ENCODE data around the gene FGG.
A peak's percentile ranks its signal among the peaks of the same experiment; 100 is the strongest.

The FGG gene

DNA sequence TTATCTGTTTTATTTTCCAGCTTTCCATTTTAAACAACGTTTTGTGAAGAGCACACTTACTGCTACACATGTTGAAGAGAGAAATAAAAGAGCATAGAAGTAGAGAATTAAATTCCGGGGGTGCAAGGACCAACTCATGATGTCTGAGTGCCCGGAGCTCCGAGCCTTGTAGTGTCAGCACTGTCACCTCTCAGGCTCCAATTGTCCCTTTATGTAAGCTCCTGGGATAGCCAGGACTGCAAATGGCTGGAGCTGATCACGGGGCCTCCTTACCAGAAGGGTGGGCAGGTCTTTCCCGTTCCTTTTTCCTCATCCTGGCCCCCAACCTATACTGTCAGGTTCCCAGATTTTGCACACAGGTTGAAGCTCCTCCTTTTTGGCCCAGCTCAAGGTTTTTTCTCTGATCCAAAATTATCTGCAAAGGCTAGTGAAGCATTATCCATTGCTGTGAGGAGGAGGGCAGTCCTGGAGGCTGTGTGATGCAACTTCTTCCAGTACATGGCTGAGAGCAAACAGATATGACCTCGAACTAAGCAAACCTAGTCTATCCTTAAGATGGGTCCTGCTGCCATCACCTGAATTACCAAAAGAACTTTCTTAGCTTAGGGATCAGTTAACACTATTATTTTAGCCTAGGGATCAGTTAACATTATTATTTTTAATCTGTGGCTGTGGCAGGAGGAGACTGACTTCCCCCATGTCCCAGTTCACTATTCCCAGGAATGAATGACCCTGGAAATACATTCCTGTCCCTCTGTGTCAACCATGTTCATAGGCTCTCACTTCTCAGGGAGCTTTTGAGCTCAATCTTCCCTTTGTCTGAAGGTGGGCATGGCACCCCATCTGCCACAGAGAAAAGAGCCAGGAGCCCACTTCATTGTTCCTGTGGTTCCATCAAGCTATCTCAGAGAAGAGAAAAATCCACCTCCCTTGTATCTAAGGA is at the start of gene FGG:
Gene FGG (minus strand): TSS at position 185 of the 943 bp plus-strand sequence. CDS start 47 bp downstream, at position 138.
- DNase-seq: no peak

DNA sequence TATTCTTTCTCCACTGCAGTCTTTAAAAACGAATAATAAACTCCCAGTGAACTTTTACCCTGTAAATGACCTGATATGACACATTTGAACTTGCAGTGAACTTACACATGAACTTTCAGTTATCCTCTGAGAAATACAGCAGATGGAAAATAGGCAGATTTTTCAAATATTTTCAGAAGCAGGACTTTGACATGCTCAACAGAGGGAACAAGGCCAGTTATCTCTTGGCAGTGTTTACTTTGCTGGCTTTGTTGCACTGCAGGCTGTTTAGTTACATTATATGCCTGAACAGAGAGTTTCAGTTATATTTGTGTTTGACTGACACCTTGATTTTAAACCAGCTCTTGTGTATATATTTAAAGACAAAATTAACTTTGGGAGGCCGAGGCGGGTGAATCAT is 47.6 kb upstream of the FGG start:
- DNase-seq: no peak

DNA sequence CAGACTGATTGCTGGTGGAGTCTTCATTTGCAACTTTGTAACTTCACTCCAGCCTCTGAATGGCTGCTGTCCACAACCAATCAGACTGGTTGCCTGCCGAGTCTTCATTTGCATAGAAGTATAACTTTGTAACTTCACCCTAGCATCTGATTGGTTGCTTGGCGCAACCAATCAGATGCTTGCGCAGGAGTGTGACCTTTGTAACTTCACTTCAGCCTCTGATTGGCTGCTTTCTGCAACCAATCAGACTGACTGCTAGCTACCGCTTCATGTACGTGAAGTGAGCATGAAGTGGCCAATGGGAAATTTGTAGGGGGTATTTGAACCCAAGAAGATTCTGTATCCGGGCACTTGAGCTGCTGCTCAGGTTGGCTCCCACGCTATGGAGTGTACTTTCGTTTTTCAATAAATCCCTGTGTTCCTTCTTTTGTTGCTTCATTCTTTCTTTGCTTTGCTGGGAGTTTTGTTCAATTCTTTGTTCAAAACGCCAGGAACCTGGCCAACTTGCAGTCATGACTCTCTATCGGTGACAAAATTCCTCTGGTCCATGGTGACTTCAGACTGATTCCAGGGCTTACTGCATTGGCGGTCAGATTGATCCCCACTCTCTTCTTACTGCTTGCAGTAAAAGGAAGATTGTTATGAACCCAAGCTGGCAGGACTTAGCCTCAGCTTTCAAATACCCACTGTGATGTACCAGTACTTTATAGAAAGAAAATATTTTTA is 46.4 kb upstream of the FGG start:
- no peak for DNase-seq

DNA sequence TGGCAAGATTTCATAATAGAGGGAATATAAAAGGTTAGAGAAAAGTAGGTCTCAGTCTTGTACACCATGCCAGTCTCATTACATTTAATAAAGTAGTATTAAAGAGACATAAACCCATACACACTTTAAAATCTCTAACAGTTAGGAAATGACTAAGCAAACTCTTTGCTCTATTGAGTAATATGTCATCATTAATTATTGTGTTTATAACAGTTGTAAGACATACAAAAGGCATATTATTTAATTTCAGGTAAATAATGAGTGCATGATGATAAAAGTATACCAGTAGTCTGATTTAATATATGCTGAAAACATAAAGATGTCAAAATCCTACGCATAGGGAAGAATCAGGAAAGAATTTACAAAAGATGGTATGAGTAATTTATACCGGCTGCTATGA is 31.0 kb upstream of the FGG start:
- DNase-seq: no peak

DNA sequence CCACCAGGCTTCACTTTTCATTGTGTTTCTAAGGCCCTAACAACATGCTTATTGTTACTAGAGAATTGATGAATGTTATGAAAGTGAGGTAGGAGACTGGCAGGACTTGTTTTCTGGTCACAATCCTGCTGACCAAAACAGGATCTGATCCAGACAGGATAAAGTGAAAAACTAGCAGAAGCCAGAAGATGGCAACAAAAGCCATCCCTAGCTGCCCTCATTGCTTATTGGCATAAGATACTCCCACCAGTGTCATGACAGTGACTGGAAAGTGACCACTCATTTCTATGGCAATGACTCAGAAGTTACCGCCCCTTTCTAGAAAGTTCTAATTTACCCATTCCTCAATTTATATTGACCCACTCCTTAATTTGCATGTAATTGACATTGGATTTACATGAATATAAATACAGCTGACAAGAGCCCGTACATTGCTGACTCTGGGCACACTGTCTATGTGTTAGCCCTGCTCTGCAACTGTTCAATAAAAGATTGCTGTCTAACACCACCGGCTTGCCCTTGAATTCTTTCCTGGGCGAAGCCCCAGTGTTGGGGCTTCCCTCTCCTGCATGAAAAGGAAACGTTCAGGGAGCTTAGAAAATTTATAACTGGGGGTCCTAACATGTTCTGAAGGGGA is 30.0 kb upstream of the FGG start:
- DNase-seq: no peak

DNA sequence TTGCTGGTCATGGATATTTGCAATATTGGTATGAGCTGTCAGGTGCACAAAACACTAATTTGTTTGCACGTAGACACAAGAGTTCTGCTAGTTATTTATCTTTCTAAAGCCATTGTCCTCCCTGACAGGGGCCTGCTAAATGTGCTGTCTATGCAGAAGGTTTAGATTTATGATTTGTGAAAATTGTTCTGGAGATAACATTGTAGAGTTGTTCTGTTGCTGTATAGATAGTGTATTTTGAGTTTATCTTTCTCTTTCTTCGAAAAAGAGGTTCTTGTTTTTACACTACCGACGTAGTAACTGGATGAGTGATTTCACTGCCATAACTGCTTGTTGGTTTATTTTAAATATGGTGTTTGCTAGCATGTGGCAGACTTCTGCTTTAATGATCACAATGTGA is 28.5 kb upstream of the FGG start:
- DNase-seq: no peak

DNA sequence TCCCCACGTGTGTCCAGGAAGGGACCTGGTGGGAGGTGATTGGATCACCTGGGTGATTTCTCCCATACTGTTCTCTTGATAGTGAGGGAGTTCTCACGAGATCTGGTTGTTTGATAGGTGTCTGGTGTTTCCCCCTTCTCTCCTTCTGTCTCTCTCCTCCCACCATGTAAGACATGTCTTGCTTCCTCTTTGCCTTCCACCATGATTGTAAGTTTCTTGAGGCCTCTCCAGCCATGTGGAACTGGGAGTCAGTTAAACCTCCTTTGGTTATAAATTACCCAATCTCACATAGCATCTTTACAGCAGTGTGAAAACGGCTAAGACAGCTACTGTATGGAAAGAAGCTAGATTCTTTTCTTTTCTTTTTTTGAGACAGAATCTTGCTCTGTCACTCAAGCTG is 21.6 kb upstream of the FGG start:
- no peak for DNase-seq

DNA sequence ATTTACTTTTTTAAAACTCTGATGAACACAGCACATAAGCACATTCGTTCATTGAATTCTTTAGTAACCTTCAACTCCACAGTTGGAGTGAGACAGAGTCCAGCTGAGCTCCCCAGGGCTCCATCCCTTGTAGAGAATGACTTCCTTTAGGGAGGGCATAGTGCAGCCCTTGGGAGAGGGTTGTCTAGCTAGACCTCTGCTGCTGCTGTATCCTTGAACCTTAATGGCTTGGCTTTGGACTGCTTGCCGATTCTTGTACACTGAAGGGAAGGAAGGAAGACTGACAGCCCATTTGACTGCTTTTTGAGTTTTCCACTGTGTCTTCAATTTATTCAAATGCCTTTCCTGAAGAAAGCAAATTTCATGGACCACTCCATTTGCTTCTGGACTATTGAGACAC is 19.4 kb upstream of the FGG start:
- no peak for DNase-seq

DNA sequence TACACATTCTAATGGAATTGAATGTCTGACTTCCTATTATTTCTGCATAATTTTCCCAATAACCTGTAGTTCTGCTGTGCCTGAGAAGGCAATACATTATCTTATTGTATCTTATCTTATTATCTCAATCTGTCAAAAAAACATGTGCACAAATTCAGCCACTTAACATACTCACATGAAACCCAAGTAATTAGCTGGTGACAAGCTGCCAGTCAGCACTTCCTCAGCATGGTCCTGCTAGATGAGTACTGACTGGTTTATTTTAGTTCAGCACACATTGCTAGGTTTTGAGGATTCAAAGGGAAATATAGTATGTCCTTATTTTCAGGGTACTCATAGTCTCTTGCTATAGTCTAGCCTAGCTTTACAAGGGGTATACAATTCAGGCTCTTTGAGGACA is 17.9 kb upstream of the FGG start:
- no peak for DNase-seq

DNA sequence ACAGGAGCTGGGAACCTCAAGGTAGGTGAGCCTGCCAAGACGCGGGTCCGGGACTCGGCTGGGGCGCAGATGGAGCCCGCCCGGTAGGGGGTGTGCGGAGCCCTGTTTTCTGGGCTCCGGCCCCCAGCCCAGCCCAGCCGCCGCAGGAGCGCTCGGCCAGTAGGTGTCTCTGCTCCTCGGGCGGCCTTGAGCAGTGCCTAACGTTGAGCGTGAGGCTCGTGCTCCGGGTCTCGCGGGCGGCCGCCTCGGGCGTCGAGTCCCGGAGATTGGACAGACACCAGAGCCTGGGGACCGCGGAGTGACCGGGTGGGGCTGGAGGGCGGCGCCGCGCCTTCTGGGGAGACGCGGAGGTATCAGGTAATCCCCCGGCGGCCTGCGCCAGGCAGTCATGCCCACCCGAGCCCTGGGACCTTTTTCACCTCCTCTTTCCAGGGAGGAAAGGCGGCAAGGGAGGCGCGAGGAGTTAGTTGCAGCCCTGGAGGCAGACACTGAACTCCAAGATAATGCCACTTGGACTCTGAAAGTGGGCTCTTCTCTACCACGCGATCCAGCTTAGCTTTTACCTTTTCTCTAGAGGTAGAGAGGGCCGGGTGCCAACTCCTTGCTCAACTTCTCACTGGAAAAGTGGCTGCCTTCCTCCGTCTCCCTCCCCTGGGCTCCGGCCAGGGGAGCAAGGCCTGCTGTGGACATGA is 14.5 kb upstream of the FGG start:
- DNase-seq: peak in 1 of 2 donors; percentile 3

DNA sequence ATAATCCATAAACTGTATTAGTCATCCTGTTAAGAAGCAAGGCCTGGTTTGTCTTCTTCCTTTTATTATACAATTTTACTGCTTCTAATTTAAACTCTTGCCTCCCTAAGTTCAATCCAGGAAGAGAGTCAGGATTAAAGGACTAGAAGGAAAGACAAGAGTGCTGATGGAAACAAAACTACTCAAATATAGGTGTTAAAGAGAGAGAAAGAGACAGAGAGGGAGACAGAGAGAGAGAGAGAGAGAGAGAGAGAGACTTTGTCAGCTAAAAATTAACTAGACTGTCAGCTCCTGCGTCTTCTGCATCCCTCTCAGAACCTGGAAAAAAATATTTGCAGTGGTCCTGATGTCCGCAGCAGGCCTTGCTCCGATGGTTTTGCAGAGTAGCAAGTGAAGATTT is 13.5 kb upstream of the FGG start:
- no peak for DNase-seq

DNA sequence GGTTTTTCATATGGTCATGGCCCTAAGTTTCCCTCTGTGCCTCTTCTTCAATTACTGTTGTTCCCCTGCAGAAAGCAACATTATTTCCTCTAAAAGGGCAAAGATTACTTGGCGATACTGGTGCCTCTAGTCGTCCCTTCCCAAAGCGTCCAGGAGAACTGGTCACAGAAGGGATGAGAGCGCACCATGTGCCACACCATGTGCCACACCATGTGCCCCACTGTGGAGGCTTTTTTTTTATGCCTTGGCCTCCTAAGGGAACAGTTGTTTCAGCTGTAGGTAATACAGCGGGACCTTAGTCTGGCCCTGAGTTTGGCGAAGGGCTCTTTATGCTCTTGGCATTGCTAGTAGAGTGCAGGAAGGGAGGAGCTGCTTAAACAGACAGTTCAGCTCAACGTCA is 11.5 kb upstream of the FGG start:
- DNase-seq: no peak

DNA sequence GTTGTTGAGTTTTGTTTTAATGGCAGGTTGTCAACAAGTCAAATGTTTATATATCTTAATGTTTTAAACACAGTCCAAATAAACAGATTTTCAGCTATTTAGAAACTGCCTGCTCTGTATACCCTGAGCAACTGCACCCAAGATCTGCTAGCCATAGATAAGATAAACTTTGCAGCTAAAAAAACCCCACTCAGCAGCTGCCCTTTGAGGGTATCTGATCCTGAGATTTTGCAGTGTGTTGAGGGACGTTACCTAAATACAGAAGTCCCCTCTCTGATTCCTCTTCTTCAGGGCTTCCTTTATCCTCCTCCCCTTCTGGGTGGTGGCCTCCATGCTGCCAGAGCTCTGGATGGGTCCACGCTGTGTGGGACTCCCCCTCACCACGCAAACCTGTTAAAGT is 11.0 kb upstream of the FGG start:
- DNase-seq: no peak

DNA sequence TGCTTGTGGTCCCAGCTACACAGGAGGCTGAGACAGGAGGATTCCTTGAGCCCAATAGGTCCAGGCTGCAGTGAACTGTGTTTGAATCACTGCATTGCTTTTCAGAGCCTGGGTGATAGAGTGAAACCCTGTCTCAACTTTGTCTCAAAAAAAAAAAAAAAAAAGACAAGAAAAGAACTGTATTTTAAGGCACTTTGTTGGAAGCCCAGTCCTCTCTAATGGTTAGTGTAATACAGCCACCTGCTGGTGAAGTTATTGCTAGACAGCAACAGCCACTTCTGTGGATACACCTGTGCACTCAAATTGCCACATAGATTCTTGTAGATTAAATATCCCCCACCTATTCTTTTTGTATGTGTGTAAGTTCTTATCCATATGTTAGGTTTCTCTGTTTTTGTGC is 10.1 kb upstream of the FGG start:
- DNase-seq: peak; percentile 3 to 15

DNA sequence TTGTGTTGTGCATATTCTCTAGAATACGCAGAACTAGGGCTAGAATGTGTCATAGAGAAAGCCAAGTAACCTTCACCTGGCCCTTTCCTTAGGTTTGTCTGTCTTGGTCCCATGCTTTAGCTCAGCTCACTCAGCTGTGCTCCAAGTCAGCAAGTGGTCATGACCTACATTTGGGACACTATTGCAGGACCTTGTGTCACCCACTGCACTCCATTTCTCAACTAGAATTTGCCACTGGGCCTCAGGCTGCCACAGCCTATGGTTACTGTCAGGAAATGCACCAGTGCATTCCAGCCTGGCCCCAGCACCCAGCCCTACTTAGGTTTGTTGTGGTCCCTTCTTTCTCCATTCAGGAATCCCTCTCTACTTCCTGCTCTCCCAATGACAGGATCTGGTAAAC is 7.7 kb upstream of the FGG start:
- no peak for DNase-seq

DNA sequence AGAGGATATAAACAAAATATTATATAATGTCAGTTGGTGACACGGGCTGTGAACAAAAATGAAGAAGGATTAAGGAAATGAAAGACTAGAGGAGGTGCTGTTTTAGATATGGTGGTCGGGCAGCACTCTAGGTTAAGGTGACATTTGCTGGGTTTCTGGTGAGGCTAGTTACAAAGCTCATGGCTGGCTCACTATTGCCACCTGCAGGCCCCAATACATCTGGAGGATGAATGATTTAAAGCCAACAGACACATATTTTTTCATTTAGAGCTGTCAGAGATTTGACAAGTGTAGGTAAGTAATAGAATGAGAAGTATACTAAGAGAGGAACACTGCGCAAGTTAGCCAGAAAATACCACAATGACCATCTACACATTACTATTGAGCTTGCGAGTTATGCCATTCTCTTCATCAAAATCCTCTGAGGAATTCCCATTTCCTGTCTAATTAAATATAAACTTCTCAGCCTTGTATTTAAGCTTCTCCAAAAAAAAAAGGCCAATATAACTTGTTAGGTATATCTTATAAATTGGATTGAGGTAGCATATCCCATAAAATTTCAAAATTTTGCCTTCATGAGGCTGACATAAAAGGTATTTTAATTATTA is 6.4 kb upstream of the FGG start:
- DNase-seq: peak; percentile 9 to 58

DNA sequence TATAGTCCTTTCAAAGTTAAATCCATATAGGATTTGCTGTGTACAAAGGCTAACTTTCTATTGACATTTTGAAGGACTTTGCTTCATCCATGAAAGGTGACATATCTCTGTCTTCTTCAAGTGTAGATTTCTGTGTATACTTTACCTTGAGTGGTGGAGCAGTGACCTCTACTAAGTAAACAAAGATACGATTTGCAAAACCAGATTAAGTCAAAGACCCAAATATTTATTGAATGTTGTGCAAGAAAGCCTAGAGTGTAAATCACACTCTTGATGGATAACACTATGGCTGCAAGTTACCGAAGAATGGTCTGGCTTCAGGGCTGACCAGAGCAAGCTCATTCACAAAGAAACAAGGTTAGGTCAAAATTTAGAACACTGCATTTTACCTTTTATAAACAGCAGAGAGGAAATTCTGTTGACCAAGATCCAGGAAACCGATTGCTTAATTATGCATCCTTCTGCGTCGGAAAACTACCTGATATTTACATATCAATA is 5.4 kb upstream of the FGG start:
- DNase-seq: no peak

DNA sequence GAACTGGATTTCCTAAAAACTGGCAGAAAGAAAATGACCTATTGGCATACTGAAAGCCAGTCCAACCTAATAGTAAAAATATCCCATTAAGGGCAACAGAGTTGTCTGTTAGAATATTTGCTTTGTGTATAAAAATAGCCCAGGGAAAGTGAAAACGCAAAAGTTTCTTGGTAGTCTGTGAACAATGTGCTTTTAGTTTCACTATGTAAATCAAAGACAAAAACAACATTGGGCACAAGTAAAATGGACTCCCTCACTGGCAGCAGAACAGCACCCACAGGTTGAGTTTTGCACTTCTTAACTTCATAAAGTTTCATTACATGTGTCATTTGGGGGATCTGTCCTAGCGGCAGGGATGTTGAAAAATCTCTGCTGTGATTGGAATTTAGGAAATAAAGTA is 4.3 kb upstream of the FGG start:
- no peak for DNase-seq

DNA sequence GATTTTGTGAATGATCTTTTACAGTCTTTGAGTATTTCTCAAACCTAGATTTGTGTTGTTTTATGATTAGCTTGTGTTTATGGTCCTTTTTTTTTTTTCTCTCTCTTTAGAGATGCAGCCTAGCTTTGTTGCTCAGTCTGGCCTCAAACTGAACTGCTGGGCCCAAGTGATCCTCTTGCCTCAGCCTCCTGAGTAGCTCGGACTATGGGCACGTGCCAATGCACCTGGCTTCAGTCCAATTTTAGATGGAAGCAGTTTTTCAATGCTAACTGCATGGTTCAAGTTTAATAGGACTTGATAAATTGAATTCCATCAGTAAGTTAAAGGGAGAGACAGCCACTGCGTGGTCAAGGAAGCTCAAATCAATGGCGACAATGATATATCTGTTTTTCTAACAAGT is 3.8 kb upstream of the FGG start:
- DNase-seq: no peak

DNA sequence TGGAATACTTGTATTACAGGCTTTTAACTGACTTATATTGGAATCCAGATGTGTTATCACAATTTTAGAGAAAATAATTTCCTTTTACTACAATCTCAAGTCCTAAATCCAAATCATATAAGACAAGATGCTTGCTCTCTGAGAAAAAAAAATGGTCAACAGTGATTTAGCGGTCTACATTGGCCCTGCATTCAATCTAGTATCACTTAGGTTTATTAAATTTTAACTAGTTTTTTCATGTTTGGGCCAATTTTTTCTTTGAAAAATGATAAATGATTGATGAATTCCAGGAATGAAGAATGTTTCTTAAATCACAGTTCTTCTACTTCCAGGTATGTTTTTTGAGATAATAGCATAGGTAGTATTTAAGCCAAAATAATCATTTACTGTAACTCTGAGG is 2.8 kb upstream of the FGG start:
- DNase-seq: no peak

DNA sequence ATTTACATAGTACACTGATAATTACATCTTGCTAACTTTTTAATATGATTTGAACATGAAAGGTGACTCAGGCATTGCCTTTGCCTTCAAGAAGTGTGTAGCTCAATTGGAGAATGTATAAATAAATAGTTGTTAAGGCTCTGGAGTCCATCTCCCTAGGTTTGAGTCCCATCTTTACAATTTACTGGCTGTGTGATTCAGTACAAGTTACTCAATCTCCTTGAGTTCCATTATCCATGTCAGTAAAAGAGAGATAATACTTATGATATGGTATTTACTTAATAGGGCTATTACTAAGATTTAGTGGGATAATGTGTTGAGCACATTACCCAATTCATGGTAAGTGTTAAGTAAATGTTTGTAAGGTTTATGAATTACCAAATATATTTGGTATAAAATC is 1.9 kb upstream of the FGG start:
- no peak for DNase-seq

DNA sequence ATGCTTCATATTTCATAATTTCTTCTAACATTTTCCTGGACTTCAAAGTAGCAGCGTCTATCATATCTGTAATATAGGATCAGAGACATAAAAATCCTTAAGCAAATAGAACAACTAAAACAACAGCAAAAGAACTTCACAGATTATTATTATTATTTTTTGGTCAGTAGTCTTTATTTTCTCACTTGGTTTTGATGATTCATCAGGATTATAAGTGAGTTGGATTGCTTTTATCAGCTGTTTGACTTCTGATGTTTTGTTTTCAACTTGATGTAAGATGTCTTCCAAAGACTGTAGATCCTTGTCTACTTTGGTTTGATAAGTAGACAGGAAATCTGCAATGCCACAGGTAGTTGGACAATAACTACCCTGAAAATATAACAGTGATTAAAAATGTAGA is 623 bp downstream of the FGG start:
- no peak for DNase-seq

DNA sequence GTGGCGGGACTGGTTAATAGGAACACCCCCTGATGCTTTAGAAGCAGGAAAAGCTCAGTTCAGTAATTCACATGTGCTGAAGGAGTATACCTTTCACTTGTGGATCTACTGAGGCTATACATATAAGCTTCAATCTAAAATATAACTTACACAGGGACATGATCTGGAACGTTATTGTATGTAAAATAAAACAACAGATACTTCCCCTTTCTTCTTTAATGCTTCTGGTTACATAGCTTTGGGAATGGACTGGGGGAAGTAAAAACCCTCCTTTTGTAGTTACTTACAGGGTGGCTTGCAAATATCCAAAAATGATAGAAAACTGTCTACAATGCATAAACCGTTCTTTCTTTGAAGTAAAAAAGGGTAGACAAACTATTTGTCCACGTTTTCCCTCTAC is 1.9 kb downstream of the FGG start:
- no peak for DNase-seq

Data from inflammatory macrophage treated with lipopolysaccharide for 1 hour (primary cell).